C1 segment of cervical spinal cord (tissue), 14 donors: Measurements from ENCODE around the gene ACAD10.
"Not testable (repeated sequence)": the region's sequence is repeated elsewhere in the genome, so short reads cannot be mapped to it uniquely, and the experiment has no call there.

Source experiments
- DNase-seq, 14 donors: peaks; one replicate each; lab custom pipeline; 2025; lab: John Stamatoyannopoulos, UW

ACAD10 gene

GRCh38 chr12:111686574-111687105, 787 bp downstream of the ACAD10 start:
- DNase-seq = no peak

- no peak for DNase-seq
Observed at GRCh38 chr12:111687255-111687654, 1.4 kb downstream of the ACAD10 start.

GRCh38 chr12:111687952-111688351, 2.1 kb downstream of the ACAD10 start:
- no peak for DNase-seq

- no peak for DNase-seq
Observed at GRCh38 chr12:111691262-111691661, 5.4 kb downstream of the ACAD10 start.

- DNase-seq = no peak
Observed at GRCh38 chr12:111692575-111693210, 6.8 kb downstream of the ACAD10 start.

DNA sequence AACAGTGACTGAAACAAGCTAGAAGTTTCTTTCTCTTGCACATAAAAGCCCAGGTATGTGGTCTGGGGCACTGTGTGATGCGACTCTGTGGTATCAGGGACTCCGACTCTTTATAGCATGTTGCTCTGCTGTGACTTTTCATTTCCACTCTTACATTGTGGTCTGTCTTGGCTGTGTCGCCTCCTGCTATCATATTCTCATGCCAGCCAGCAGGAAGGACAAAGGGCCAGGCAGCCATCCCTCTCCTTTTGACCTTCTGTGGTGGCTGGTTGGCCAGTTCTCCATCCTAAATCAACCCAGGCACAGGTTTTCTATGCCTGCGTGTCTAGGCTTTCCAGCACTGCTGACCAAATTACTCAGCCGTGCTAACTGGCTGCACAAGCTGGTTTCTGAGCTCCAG, 8.0 kb downstream of the ACAD10 start:
- no peak for DNase-seq

GRCh38 chr12:111699962-111700361, 14.1 kb downstream of the ACAD10 start:
- no peak for DNase-seq

- no peak for DNase-seq
Observed at GRCh38 chr12:111705672-111706071, 19.8 kb downstream of the ACAD10 start.

GRCh38 chr12:111706145-111706544, 20.3 kb downstream of the ACAD10 start:
- no peak for DNase-seq

- DNase-seq = no peak
Observed at GRCh38 chr12:111715279-111715678, 29.4 kb downstream of the ACAD10 start.

DNA sequence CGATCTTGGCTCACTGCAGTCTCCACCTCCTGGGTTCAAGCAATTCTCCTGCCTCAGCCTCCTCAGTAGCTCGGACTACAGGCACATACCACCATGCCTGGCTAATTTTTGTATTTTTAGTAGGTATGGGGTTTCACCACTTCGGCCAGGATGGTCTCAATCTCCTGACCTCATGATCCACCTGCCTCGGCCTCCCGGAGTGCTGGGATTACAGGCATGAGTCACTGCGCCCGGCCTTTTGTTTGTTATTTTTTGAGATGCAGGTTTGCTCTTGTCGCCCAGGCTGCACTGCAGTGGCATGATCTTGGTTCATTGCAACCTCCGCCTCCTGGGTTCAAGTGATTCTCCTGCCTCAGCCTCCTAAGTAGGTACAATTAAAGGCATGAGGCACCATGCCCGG, 33.5 kb downstream of the ACAD10 start:
- not testable (repeated sequence) for DNase-seq

DNA sequence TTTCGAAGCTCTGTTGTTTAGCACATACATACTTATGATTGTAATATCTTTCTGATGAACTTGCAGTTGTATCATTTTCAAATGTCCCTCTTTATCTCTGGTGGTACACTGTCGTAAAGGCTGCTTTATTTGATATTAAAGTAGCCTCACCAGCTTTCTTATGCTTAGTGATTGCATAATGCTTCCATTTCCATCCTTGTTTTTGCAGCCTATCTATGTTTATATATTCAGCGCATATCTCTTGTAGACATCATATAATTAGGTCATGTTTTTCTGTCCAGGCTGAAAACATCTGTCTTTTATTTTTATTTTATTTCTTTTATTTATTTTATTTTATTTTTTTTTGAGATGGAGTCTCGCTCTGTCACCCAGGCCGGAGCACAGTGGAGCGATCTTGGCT, 34.6 kb downstream of the ACAD10 start:
- no peak for DNase-seq

DNA sequence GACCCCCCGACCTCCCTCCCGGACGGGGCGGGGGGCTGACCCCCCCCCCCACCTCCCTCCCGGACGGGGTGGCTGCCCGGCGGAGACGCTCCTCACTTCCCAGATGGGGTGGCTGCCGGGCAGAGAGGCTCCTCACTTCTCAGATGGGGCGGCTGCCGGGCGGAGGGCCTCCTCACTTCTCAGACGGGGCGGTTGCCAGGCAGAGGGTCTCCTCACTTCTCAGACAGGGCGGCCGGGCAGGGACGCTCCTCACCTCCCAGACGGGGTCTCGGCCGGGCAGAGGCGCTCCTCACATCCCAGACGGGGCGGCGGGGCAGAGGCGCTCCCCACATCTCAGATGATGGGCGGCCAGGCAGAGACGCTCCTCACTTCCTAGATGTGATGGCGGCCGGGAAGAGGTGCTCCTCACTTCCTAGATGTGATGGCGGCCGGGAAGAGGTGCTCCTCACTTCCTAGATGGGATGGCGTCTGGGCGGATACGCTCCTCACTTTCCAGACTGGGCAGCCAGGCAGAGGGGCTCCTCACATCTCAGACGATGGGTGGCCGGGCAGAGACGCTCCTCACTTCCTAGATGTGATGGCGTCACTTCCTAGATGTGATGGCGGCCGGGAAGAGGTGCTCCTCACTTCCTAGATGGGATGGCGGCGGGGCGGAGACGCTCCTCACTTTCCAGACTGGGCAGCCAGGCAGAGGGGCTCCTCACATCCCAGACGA, 38.0 kb downstream of the ACAD10 start:
- not testable (repeated sequence) for DNase-seq

DNA sequence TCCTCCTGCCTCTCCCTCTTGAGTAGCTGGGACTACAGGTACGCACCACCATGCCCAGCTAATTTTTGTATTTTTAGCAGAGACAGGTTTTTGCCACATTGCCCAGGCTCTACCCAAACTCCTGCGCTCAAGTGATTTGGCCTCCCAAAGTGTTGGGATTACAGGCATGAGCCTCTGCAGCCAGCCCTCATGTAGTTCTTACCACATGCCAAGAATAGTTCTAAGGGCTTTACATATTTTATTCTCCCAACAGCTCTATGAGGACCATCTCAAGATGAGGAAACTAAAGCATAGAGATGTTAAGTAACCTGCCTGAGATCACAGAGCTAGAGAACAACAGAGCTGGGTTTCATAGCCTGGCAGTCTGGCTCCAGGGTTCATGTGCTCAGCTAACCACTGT, 42.9 kb downstream of the ACAD10 start:
- DNase-seq = no peak

- DNase-seq = no peak
Observed at GRCh38 chr12:111730420-111730819, 44.6 kb downstream of the ACAD10 start.

DNA sequence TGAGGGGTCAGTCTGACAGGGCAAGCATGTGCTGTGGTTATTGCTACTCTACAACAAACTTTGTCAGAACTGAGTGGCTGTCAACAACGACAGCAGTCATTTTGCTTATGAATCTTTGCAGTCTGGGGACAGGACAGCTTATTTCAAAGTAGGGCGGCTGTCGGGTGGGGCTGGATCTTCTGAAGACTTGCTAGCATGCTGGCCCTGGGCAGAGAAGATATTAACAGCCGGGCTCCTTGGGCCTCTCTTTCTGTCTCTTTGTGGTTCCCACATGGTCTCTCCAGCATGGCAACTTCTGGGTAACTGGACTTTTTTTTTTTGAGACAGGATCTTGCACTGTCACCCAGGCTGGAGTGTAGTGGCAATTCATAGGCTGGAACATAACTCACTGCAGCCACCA, 46.9 kb downstream of the ACAD10 start:
- DNase-seq = no peak

GRCh38 chr12:111733340-111733915, 47.6 kb downstream of the ACAD10 start:
- DNase-seq = no peak

DNA sequence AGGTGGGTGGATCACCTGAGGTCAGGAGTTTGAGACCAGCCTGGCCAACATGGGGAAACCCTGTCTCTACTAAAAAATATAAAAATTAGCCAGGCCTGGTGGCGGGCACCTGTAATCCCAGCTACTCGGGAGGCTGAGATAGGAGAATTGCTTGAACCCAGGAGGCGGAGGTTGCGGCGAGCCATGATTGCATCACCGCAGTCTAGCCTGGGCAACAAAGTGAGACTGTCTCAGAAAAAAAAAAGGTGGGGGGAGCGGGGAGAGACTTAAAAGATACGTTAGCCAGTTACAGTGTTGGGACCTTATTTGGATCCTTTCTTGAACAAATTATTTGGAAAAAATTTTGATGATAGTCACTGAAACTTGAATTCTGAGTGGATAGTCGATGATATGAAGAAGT, 53.7 kb downstream of the ACAD10 start:
- not testable (repeated sequence) for DNase-seq

- DNase-seq = no peak
Observed at GRCh38 chr12:111741235-111741812, 55.5 kb downstream of the ACAD10 start.

DNA sequence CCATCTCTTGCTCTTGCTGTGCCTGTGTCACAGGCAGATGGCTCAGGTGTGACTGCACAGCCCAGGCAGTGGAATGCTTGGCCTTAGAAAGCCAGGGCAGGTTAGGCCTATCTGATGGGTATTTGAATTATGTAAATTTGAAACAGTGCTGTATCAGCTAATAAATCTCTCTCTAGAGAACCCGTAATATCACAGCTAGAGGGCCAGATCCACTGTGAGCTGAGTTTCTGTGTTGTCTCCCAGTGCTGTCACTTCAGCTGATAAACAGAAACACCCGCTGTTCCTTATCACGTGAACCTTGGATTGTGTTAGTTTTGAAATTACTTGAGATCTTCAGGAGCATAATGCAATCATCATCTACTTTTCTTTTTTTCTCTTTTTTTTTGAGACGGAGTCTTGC, 59.4 kb downstream of the ACAD10 start:
- no peak for DNase-seq

DNA sequence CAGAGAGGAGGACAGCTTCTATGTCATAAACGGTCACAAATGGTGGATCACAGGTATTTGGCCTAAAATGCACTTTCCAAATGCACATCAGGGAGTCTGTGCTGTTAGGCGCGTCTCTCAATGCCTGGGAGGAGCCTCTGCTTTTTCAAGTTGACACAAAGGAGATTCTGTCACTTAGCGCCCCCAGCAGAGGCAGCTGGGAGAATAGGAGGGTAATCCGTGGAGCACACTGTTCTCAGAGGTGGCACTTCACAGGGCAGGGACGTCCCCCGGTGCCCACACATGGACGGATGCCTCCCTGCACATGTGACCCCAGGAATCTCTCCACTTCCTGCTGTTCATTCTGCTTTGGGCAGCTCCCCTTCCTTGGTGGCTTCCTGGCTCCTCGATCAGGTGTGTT, 61.5 kb downstream of the ACAD10 start:
- no peak for DNase-seq

- DNase-seq = no peak
Observed at GRCh38 chr12:111748151-111748672, 62.4 kb downstream of the ACAD10 start.
